Lower lobe of right lung (tissue), 2 donors: Measurements from ENCODE around the gene FIG4. TPM values are rescaled to one million over a fixed set of nuclear protein-coding genes. Genes with fewer than 3 reads are reported as not detected.

ENCODE experiments used
- ATAC-seq, 2 donors: fragments of 200-7000 bp; cut with Tn5 transposase; one replicate each; pipeline ENCODE4 v1.9.1; 2020 to 2022; ENCODE audit warnings: mild to moderate bottlenecking in 2 of 2, moderate library complexity in 2 of 2
- DNase-seq: peaks from one replicate; pipeline ENCODE4 v3.0.0-alpha.2; 2020
- H3K27ac ChIP-seq: fragments of 200-600 bp; one replicate; pipeline ENCODE4 v1.8.0; 2022
- H3K27me3 ChIP-seq: fragments of 200-600 bp; one replicate; pipeline ENCODE4 v1.8.0; 2022; ENCODE audit warnings: low read depth
- H3K36me3 ChIP-seq: fragments of 200-600 bp; one replicate; pipeline ENCODE4 v1.8.0; 2022; ENCODE audit warnings: mild to moderate bottlenecking
- H3K4me1 ChIP-seq: fragments of 200-600 bp; one replicate; pipeline ENCODE4 v1.8.0; 2022
- H3K4me3 ChIP-seq: fragments of 200-600 bp; one replicate; pipeline ENCODE4 v1.8.0; 2022; ENCODE audit warnings: mild to moderate bottlenecking
- H3K9me3 ChIP-seq: fragments of 200-600 bp; one replicate; pipeline ENCODE4 v1.8.0; 2022
- intact Hi-C: fragments of 100-400 bp; cut with DNase I; formaldehyde crosslinking; loops from one replicate; pipeline ENCODE4 v1.11.0; 2022
- total RNA-seq: library from RNA; stranded (reverse); fragmentation: NEBNext Ultra II Directional; extraction: Animal tissue kit (Norgen Biotek cat#: 25700); gene quantifications from one replicate; pipeline ENCODE4 v1.2.1, GENCODE V29; 2021
- TF ChIP-seq, protein P1 (sequence below): fragments of 200-600 bp; IDR thresholded peaks from one replicate; pipeline ENCODE4 v1.8.0; 2022; ENCODE audit warnings: antibody characterized with exemption, mild to moderate bottlenecking
- donor health status: DM: no; HTN: yes; CAD: no; lungs with severe emphysema.

Gene FIG4
- total RNA-seq, 1 donor from 2014 or later = 44.5 TPM

DNA sequence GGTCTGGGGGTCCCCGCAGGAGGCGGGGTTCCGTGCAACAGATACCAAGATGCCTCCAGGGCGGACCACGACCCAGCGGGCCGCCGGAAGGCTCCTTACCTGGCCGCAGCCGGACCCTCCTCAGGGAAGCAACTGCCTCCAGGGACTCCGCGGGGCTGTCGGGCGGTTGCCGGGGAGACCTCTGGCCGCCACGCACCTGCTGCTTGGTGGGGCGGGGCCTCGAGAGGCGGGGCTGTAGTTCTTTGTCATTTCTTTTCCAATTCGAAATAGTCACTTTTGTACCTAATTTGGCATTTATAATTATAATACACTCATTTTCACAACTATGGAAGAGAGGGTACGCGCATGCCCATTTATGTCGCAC is 741 bp upstream of the FIG4 start:
- Histone ChIP-seq H3K4me3 (peak overlapping the region; percentile 87), H3K9me3 (no peaks in the 10 kb centered on the region), H3K27ac (peak overlapping the region; percentile 85), H3K36me3 (no peaks in the 10 kb centered on the region), H3K4me1 (peaks cover 27% of the 10 kb centered on the region), H3K27me3 (no peaks in the 10 kb centered on the region)
- TF ChIP-seq, protein P1, sequence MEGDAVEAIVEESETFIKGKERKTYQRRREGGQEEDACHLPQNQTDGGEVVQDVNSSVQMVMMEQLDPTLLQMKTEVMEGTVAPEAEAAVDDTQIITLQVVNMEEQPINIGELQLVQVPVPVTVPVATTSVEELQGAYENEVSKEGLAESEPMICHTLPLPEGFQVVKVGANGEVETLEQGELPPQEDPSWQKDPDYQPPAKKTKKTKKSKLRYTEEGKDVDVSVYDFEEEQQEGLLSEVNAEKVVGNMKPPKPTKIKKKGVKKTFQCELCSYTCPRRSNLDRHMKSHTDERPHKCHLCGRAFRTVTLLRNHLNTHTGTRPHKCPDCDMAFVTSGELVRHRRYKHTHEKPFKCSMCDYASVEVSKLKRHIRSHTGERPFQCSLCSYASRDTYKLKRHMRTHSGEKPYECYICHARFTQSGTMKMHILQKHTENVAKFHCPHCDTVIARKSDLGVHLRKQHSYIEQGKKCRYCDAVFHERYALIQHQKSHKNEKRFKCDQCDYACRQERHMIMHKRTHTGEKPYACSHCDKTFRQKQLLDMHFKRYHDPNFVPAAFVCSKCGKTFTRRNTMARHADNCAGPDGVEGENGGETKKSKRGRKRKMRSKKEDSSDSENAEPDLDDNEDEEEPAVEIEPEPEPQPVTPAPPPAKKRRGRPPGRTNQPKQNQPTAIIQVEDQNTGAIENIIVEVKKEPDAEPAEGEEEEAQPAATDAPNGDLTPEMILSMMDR = no peak
- DNase-seq (peak; percentile 84), ATAC-seq (peak; percentile 83 to 87)
- intact Hi-C loops = no loop called here

DNA sequence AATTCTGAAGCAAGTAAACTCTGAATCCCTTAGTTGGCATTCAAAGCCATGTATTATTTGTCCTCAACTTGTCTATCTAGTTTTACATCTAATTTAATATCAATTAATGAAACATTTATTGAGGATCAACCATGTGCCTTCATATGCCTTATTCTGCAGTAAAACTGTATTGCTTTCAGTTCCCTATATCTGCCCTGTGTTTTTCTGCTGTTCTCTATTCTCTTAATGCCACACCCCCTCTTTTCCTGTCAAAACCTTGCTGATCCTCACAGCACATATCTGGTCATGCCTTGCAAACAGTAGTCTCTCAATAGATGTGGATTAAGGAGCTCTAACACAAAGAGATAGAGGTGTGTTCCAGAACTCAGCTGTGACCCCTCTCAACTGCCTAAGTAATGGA is 2.0 kb downstream of the FIG4 start:
- Histone ChIP-seq H3K4me1 (peaks cover 27% of the 10 kb centered on the region), H3K4me3 (peak overlapping the region; percentile 87), H3K9me3 (no peaks in the 10 kb centered on the region), H3K27ac (no peak overlapping the region), H3K36me3 (no peaks in the 10 kb centered on the region), H3K27me3 (no peaks in the 10 kb centered on the region)
- no peak for ATAC-seq
- no peak for DNase-seq
- intact Hi-C loops = no loop called here
- TF ChIP-seq, protein P1 = no peak

DNA sequence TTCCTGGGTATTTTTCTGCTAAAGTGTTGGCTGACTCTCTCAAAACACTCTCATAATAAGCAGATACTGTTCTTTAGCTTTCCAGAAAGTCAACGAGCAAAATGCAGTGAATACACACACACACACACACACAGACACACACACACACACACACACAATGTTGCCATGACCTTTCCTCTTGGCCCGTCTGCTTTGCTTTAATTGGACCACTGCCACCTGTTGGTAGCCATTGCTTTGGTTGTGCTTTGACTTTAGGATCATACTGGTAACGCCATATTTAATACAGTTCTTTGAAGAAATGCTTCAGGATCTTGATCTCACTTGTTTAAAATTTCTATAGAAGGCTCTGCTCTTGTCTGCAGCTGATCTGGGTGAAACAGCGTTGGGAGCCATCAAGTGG is 4.4 kb downstream of the FIG4 start:
- no peaks in the 10 kb centered on the region for H3K27me3 ChIP-seq
- no peak overlapping the region for H3K27ac ChIP-seq
- H3K9me3 ChIP-seq = no peaks in the 10 kb centered on the region
- intact Hi-C loops = no loop called here
- H3K4me1 ChIP-seq = peaks cover 22% of the 10 kb centered on the region
- H3K4me3 ChIP-seq = no peak overlapping the region
- DNase-seq (no peak), ATAC-seq (no peak)
- TF ChIP-seq, protein P1 = no peak
- no peaks in the 10 kb centered on the region for H3K36me3 ChIP-seq

DNA sequence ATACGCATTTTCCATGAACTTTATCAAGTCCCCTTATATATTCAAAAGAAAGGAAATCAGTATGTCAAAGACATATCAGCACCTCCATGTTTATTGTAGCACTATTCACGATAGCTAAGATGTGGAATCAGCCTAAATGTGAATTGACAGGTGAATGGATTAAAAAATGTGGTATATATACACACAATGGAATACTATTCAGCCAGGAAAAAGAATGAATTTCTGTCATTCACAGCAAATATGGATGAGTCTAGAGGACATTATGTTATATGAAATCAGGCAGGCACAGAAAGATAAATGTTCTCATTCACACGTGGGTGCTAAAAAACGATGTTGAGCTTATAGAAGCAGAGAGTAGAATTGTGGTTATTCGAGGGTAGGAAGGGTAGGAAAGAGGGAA is 5.3 kb downstream of the FIG4 start:
- TF ChIP-seq, protein P1 = no peak
- DNase-seq (no peak), ATAC-seq (no peak)
- Histone ChIP-seq H3K4me1 (peaks cover 28% of the 10 kb centered on the region), H3K36me3 (no peaks in the 10 kb centered on the region), H3K27me3 (no peaks in the 10 kb centered on the region), H3K4me3 (no peak overlapping the region), H3K27ac (no peak overlapping the region), H3K9me3 (no peaks in the 10 kb centered on the region)
- intact Hi-C loops = no loop called here

DNA sequence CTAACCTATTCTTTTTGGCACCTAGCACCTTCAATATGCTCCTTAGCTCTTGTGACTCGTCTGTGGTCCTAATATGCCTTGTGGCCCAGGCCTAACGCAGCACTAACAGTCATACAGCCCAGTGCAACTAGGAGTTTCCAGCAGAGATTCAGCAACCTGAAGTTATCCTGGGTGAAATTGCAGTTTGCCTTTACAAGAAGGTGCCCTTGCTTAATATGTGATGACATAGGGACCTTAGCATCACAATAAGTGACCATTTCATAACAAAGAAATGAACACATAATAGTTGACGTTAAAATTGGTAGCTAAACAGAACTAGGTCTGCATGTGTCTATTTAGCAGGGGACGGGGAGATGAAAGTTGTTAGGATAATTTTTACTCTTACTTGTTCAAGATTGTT is 10.1 kb downstream of the FIG4 start:
- intact Hi-C loops = loop anchor here (10.0 kb wide), 2 partner anchors 354 to 684 kb away; no protein-coding TSS in a partner anchor
- DNase-seq = no peak
- Histone ChIP-seq H3K27me3 (no peaks in the 10 kb centered on the region), H3K4me3 (no peak overlapping the region), H3K36me3 (no peaks in the 10 kb centered on the region), H3K27ac (no peak overlapping the region), H3K9me3 (no peaks in the 10 kb centered on the region), H3K4me1 (peaks cover 25% of the 10 kb centered on the region)
- TF ChIP-seq, protein P1 = no peak
- ATAC-seq = no peak

DNA sequence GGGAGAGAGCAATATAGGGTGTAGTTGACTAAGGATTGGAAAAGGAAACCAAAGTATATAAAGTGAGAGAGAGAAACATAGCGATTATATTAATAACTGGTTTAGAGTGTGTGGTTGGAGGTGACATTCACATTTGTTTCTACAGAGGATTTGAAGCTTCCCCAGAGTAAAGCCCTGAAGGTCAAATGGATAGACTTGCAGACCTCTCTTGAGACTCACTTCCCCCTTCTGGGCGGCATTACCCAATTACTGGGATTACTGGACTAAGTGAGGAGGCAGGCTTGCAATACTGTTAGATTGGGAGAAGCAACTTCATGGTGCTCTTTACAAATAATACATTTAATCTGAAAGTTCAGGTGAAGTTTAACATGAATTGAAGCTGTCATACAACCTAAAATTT is 10.7 kb downstream of the FIG4 start:
- Histone ChIP-seq H3K4me1 (peaks cover 30% of the 10 kb centered on the region), H3K27ac (no peak overlapping the region), H3K4me3 (no peak overlapping the region), H3K36me3 (no peaks in the 10 kb centered on the region), H3K9me3 (no peaks in the 10 kb centered on the region), H3K27me3 (no peaks in the 10 kb centered on the region)
- peak; percentile 21 to 41 for ATAC-seq
- TF ChIP-seq, protein P1 = no peak
- intact Hi-C loops = loop anchor here (10.0 kb wide), 2 partner anchors 353 to 683 kb away; no protein-coding TSS in a partner anchor
- no peak for DNase-seq
